ENCODE measurements around the gene ARID5B. TPM values are rescaled to one million over a fixed set of nuclear protein-coding genes. Genes with fewer than 3 reads are reported as not detected.

The ARID5B gene
- total RNA-seq, 2 experiments from 2014 or later = 49.2 to 51.3 TPM

DNA sequence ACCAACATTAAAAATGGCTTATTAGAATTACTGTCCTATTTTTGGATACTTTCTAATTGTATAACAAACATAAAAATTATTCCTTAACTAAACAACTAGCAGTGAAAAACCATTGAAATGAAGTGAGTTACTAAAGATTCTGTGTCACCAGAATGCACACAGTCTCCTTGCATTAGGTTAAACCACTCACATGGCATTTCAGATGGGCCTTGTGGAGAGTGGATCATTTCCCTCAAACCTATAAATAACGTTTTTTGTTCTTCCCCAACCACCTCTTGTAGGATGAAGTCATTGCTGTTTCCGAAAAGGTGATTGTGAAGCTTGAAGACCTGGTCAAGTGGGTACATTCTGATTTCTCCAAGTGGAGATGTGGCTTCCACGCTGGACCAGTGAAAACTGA is 38.4 kb downstream of the ARID5B start:
- intact Hi-C loops (cut with DNase I, micrococcal nuclease) = loop anchor here in 1 of 2 experiments (2.0 kb wide), 1 partner anchor 35 kb away; no protein-coding TSS in a partner anchor
- no peaks in the 10 kb centered on the region for H3K27me3 ChIP-seq (ENCODE audit: control insufficient read depth in 1 of 2, insufficient read depth in 2 of 2, low read length in 2 of 2)
- no peaks in the 10 kb centered on the region for H3K9me3 Mint-ChIP-seq
- peak overlapping the region; percentile 82 for H3K27ac Mint-ChIP-seq
- POLR2A ChIA-PET = interaction anchor here (1.0 kb wide), 1 partner anchor 37 kb away, joined by 4 read pairs; no protein-coding TSS in a partner anchor
- no peak for DNase-seq
- TF ChIP-seq, protein P1, sequence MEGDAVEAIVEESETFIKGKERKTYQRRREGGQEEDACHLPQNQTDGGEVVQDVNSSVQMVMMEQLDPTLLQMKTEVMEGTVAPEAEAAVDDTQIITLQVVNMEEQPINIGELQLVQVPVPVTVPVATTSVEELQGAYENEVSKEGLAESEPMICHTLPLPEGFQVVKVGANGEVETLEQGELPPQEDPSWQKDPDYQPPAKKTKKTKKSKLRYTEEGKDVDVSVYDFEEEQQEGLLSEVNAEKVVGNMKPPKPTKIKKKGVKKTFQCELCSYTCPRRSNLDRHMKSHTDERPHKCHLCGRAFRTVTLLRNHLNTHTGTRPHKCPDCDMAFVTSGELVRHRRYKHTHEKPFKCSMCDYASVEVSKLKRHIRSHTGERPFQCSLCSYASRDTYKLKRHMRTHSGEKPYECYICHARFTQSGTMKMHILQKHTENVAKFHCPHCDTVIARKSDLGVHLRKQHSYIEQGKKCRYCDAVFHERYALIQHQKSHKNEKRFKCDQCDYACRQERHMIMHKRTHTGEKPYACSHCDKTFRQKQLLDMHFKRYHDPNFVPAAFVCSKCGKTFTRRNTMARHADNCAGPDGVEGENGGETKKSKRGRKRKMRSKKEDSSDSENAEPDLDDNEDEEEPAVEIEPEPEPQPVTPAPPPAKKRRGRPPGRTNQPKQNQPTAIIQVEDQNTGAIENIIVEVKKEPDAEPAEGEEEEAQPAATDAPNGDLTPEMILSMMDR (IDR thresholded peaks at IDR 0.05) = no peak
- CTCF ChIA-PET = interaction anchor here (1.6 kb wide), 1 partner anchor 43 kb away, joined by 7 read pairs; no protein-coding TSS in a partner anchor
- H3K36me3 ChIP-seq (ENCODE audit: insufficient read depth, low read length) = peaks cover 16% of the 10 kb centered on the region
- no peaks in the 10 kb centered on the region for H3K27me3 Mint-ChIP-seq
- H3K4me1 Mint-ChIP-seq (ENCODE audit: low read depth) = peaks cover 80% of the 10 kb centered on the region
- peak overlapping the region; percentile 49 for H3K4me3 Mint-ChIP-seq
- peak overlapping the region in 1 of 2 donors; percentile 12 for H3K27ac ChIP-seq (ENCODE audit: low read depth in 1 of 2, low read length in 2 of 2)
- H3K36me3 Mint-ChIP-seq (ENCODE audit: low read depth) = peaks cover 45% of the 10 kb centered on the region
- ATAC-seq (ENCODE audit: poor library complexity) = no peak
- H3K4me1 ChIP-seq (ENCODE audit: insufficient read depth, low read length) = peaks cover 24% of the 10 kb centered on the region
- no peaks in the 10 kb centered on the region for H3K9me3 ChIP-seq (ENCODE audit: control insufficient read depth in 1 of 2, insufficient read depth in 1 of 2, low read length in 2 of 2)
- no peak overlapping the region for H3K4me3 ChIP-seq (ENCODE audit: low read length)

DNA sequence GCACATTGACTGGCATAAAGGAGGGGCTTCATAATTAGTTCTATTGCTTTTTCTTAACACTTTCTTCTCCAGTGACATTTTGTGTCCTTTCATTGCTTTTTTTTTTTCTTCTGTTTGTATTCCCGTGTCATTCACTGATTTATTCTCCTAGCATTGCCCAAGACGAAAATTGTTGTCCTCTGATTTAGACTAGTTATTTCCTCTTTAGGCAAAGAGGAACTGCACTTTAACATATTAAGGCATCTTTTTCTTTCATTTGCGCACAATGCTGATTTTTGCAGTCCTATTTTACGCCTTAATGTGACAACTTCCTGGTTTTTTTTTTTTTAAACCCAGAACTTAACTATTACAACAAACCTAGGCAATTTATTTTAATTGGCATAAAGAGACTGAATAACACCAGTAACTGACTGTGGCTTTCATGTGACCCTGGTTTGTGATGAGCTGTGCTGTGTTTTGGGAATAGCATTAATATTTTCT is 39.7 kb downstream of the ARID5B start:
- POLR2A ChIA-PET = interaction anchor here (2.8 kb wide), 1 partner anchor 38 kb away, joined by 27 read pairs; no protein-coding TSS in a partner anchor
- peak overlapping the region; percentile 4 for H3K4me3 ChIP-seq (ENCODE audit: low read length)
- TF ChIP-seq, protein P1 (IDR thresholded peaks at IDR 0.05) = no peak
- H3K36me3 ChIP-seq (ENCODE audit: insufficient read depth, low read length) = peaks cover 18% of the 10 kb centered on the region
- Mint-ChIP-seq H3K27ac (peak overlapping the region; percentile 82), H3K4me1 (ENCODE audit: low read depth) (peaks cover 77% of the 10 kb centered on the region), H3K4me3 (peak overlapping the region; percentile 47), H3K27me3 (no peaks in the 10 kb centered on the region), H3K9me3 (no peaks in the 10 kb centered on the region), H3K36me3 (ENCODE audit: low read depth) (peaks cover 45% of the 10 kb centered on the region)
- ATAC-seq (ENCODE audit: poor library complexity) (no peak), DNase-seq (peak in 3 of 14 experiments; percentile 48 to 65 (median 49))
- peak overlapping the region in 1 of 2 donors; percentile 39 for H3K27ac ChIP-seq (ENCODE audit: low read depth in 1 of 2, low read length in 2 of 2)
- intact Hi-C loops (cut with DNase I, micrococcal nuclease) = no loop called here
- H3K9me3 ChIP-seq (ENCODE audit: control insufficient read depth in 1 of 2, insufficient read depth in 1 of 2, low read length in 2 of 2) = no peaks in the 10 kb centered on the region
- no peaks in the 10 kb centered on the region for H3K27me3 ChIP-seq (ENCODE audit: control insufficient read depth in 1 of 2, insufficient read depth in 2 of 2, low read length in 2 of 2)
- CTCF ChIA-PET = interaction anchor here (1.2 kb wide), 1 partner anchor 38 kb away, joined by 4 read pairs; no protein-coding TSS in a partner anchor
- peaks cover 24% of the 10 kb centered on the region for H3K4me1 ChIP-seq (ENCODE audit: insufficient read depth, low read length)

DNA sequence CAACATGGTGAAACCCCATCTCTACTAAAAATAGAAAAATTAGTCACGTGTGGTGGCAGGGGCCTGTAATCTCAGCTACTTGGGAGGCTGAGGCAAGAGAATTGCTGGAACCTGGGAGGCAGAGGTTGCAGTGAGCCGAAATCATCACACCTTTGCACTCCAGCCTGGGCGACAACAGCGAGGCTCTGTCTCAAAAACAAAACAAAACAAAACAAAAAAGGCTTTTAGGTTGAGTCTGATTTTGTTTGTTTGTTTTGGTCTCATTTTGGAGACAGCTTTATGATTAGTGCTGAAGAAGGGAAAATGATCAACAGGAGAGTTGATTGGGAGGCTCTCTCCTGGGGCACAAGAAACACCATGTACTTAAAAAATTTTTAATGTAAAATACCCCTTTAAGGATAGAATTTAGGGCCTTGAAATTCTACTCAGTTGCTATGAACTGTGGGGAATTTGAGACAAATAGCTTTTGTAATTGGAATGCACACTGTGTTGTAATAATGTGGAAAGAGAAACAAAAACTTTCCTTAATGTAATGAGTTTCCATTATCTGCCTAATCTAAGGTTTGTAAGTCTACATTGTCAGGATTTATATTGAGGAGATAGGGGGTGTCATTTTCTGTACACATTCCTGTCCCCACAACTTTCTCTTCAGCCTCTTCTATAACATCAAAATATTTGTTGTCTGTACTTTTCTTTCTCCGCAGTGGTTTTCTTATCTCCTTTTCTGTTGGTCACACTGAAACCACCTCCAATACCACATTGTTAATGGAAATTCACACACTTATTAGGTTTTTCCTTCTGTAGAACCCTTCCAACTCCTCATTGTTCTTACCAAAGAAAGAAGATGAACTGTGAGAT is 41.3 kb downstream of the ARID5B start:
- peaks cover 34% of the 10 kb centered on the region for H3K36me3 ChIP-seq (ENCODE audit: insufficient read depth, low read length)
- DNase-seq = peak in 4 of 14 experiments; percentile 2 to 63 (median 43)

More for the DNA sequence above, 41.3 kb downstream of the ARID5B start:
- Histone ChIP-seq H3K4me3 (ENCODE audit: low read length) (peak overlapping the region; percentile 38), H3K9me3 (ENCODE audit: control insufficient read depth in 1 of 2, insufficient read depth in 1 of 2, low read length in 2 of 2) (no peaks in the 10 kb centered on the region), H3K27me3 (ENCODE audit: control insufficient read depth in 1 of 2, insufficient read depth in 2 of 2, low read length in 2 of 2) (no peaks in the 10 kb centered on the region), H3K4me1 (ENCODE audit: insufficient read depth, low read length) (peaks cover 15% of the 10 kb centered on the region), H3K27ac (ENCODE audit: low read depth in 1 of 2, low read length in 2 of 2) (peak overlapping the region; percentile 64 to 71)
- Mint-ChIP-seq H3K4me3 (peak overlapping the region; percentile 59), H3K4me1 (ENCODE audit: low read depth) (peaks cover 65% of the 10 kb centered on the region), H3K27ac (peak overlapping the region; percentile 82), H3K9me3 (no peaks in the 10 kb centered on the region), H3K36me3 (ENCODE audit: low read depth) (peaks cover 61% of the 10 kb centered on the region), H3K27me3 (no peaks in the 10 kb centered on the region)
- ChIA-PET CTCF (interaction anchor here (0.9 to 2.4 kb wide), 7 partner anchors 7 to 302 kb away, joined by 4 to 8 read pairs (median 5); no protein-coding TSS in a partner anchor), POLR2A (interaction anchor here (0.8 to 3.6 kb wide), 10 partner anchors 36 to 241 kb away, joined by 3 to 27 read pairs (median 5); no protein-coding TSS in a partner anchor)
- ATAC-seq (ENCODE audit: poor library complexity) = peak; percentile 25
- intact Hi-C loops (cut with DNase I, micrococcal nuclease) = loop anchor here in 1 of 2 experiments (1.0 to 2.0 kb wide), 3 partner anchors 41 to 108 kb away; no protein-coding TSS in a partner anchor
- TF ChIP-seq, protein P1 (IDR thresholded peaks at IDR 0.05) = no peak
